ENCODE measurements around the gene GIPR.

Gene GIPR

DNA sequence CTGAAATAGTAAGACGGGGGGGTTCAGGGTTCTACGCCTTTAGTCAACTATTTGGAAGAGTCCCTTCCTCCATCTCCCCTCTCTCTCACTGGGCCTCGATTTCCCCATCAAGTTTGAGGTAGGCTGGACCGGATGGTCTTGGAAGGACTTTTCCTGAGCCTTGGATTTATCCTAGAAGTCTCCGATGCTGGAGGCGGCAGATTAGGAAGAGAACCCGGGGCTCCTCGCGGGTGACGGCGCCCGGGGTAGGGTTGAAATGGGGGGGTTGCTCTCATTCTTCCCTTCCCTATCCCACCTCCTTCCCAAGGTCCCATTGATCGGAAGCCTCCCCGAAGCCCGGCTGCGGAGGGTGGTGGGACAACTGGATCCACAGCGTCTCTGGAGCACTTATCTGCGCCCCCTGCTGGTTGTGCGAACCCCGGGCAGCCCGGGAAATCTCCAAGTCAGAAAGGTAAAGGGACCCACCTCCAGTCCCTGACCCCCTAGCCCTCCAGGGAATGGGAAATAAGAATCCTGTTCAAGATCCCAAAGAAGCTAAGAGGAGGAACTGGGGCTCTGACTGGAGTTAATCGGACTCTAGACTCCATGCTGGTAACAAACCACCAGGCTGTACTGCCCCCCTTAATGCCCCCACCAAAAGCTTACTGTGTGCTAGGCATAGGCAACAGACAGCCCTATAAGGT is 25.2 kb downstream of the GIPR start:
- peaks cover 6% of the 10 kb centered on the region for H3K36me3 ChIP-seq
- peak; percentile 78 for TF ChIP-seq CTCF (IDR thresholded peaks at IDR 0.05)
- H3K4me3 ChIP-seq (ENCODE audit: low read depth in 1 of 2, low read length in 1 of 2) = peak overlapping the region; percentile 84 to 97
- peak overlapping the region; percentile 94 for H3K27ac ChIP-seq
- H3K27me3 ChIP-seq = no peaks in the 10 kb centered on the region
- H3K9me3 ChIP-seq = no peaks in the 10 kb centered on the region
- H3K4me1 ChIP-seq (ENCODE audit: control insufficient read depth in 1 of 2, insufficient read depth in 1 of 2, low read depth in 1 of 2, low read length in 1 of 2) = peaks cover 21 to 22% of the 10 kb centered on the region in 2 experiments

GRCh38 chr19:45701676-45702075 is 33.7 kb downstream of the GIPR start:
- H3K27me3 ChIP-seq = no peaks in the 10 kb centered on the region
- H3K9me3 ChIP-seq = no peaks in the 10 kb centered on the region
- H3K4me1 ChIP-seq (ENCODE audit: control insufficient read depth in 1 of 2, insufficient read depth in 1 of 2, low read depth in 1 of 2, low read length in 1 of 2) = no peaks in the 10 kb centered on the region
- H3K27ac ChIP-seq = no peak overlapping the region
- peaks cover 7% of the 10 kb centered on the region for H3K36me3 ChIP-seq
- no peak overlapping the region for H3K4me3 ChIP-seq (ENCODE audit: low read depth in 1 of 2, low read length in 1 of 2)
- no peak for TF ChIP-seq CTCF (IDR thresholded peaks at IDR 0.05)

- H3K27me3 ChIP-seq = no peaks in the 10 kb centered on the region
- no peaks in the 10 kb centered on the region for H3K9me3 ChIP-seq
- H3K27ac ChIP-seq = no peak overlapping the region
- no peaks in the 10 kb centered on the region for H3K4me1 ChIP-seq (ENCODE audit: control insufficient read depth in 1 of 2, insufficient read depth in 1 of 2, low read depth in 1 of 2, low read length in 1 of 2)
- TF ChIP-seq CTCF (IDR thresholded peaks at IDR 0.05) = no peak
- H3K4me3 ChIP-seq (ENCODE audit: low read depth in 1 of 2, low read length in 1 of 2) = no peak overlapping the region
- H3K36me3 ChIP-seq = peaks cover 7% of the 10 kb centered on the region
Observed at GRCh38 chr19:45705115-45705514, 37.1 kb downstream of the GIPR start.

DNA sequence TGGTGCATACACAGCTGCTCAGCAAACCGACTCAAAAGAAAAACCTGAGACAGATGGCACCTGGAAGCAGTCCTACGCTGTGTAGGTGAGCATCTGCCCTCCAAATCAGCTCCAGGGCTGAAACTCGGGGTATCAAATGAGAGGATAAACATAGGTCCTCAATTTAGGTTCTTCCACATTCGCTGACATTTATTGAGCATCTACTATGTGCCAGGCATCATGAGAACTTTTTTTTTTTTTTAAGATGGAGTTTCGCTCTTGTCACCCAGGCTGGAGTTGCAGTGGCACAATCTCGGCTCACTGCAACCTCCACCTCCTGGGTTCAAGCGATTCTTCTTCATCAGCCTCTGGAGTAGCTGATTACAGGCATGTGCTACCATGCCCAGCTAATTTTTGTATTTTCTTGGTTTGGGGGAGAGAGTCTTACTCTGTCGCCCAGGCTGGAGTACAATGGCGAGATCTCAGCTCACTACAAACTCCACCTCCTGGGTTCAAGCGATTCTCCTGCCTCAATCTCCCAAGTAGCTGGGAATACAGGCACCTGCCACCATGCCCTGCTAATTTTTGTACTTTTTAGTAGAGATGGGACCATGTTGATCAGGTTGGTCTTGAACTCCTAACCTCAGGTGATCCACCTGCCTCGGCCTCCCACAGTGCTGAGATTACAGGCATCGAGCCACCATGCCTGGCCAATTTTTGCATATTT is 37.8 kb downstream of the GIPR start:
- Histone ChIP-seq H3K9me3 (no peaks in the 10 kb centered on the region), H3K4me3 (ENCODE audit: low read depth in 1 of 2, low read length in 1 of 2) (no peak overlapping the region), H3K36me3 (peaks cover 7% of the 10 kb centered on the region), H3K4me1 (ENCODE audit: control insufficient read depth in 1 of 2, insufficient read depth in 1 of 2, low read depth in 1 of 2, low read length in 1 of 2) (no peaks in the 10 kb centered on the region), H3K27ac (no peak overlapping the region), H3K27me3 (no peaks in the 10 kb centered on the region)
- TF ChIP-seq CTCF (IDR thresholded peaks at IDR 0.05) = no peak

- Histone ChIP-seq H3K36me3 (peaks cover 25% of the 10 kb centered on the region), H3K9me3 (no peaks in the 10 kb centered on the region), H3K4me1 (ENCODE audit: control insufficient read depth in 1 of 2, insufficient read depth in 1 of 2, low read depth in 1 of 2, low read length in 1 of 2) (no peaks in the 10 kb centered on the region), H3K27ac (no peak overlapping the region), H3K27me3 (no peaks in the 10 kb centered on the region), H3K4me3 (ENCODE audit: low read depth in 1 of 2, low read length in 1 of 2) (no peak overlapping the region)
- no peak for TF ChIP-seq CTCF (IDR thresholded peaks at IDR 0.05)
Observed at GRCh38 chr19:45710356-45711130, 42.5 kb downstream of the GIPR start.

Data from neutrophil (primary cell).